Right lung (tissue), 5 donors: Measurements from ENCODE around the gene GZMM. TPM values are rescaled to one million over a fixed set of nuclear protein-coding genes. Genes with fewer than 3 reads are reported as not detected.
"Not testable (repeated sequence)": the region's sequence is repeated elsewhere in the genome, so short reads cannot be mapped to it uniquely, and the experiment has no call there.

ENCODE experiments used
- DNase-seq, 2 donors: peaks; one replicate each; pipeline ENCODE4 v3.0.0-alpha.2; 2013
- polyA plus RNA-seq, 5 donors: library from polyadenylated mRNA; unstranded; fragments of 120-200 nt; gene quantifications; one replicate each; pipeline versions ENCODE4 v1.2.1 to v1.2.3, GENCODE V29; 2013; ENCODE audit warnings: inconsistent platforms in 1 of 5, low replicate concordance in 1 of 5; ENCODE audit not compliant: insufficient read length in 5 of 5, insufficient read depth in 1 of 5

Gene GZMM
- polyA plus RNA-seq, 5 donors: 0.32 to 1.1 (median 0.76) TPM

DNA sequence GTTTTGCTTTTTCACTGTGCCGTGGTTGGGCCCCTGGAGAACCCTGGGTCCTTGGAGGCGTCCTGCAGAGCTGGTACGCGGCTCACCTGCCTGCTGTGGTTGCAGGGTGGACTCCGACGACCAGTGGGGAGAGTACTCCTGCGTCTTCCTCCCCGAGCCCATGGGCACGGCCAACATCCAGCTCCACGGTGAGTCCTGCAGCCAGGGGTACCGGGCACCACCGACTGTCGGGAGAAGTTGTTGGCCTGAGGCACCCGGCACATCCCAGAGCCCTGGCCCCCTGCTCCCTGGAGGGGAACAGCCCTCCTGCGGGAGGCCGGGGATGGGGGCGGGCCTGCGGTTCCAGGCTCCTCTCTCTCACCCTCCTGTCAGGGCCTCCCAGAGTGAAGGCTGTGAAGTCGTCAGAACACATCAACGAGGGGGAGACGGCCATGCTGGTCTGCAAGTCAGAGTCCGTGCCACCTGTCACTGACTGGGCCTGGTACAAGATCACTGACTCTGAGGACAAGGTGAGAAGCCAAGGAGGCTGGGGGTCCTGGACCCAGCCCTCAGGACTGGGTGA is 36.5 kb downstream of the GZMM start:
- no peak for DNase-seq

DNA sequence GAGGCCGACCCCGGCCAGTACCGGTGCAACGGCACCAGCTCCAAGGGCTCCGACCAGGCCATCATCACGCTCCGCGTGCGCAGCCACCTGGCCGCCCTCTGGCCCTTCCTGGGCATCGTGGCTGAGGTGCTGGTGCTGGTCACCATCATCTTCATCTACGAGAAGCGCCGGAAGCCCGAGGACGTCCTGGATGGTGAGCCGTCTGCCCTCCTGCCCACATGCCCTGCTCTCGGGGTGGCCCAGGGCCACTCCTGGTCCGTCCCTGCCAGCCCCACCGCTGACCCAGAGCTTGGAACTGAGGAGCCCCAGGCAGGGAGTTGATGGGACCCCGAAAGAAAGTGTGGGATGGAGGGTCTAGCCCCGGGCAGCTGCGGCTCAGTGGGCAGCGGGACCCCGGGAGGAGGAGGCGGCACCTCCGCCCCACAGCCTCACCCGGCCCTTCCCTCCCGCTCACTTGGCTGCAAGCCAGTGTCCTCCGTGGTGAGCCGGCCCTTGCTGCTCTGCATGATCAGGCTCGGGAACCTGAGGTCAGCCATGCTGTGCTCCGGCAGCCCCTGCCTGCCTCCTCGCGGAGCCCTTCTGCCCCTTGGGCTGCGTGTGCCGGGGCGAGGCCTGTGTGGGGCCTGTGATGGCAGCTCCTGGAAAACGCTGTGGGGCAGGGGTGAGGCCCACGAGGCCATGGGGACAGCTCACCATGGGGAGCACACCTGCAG is 37.7 kb downstream of the GZMM start:
- DNase-seq: no peak

DNA sequence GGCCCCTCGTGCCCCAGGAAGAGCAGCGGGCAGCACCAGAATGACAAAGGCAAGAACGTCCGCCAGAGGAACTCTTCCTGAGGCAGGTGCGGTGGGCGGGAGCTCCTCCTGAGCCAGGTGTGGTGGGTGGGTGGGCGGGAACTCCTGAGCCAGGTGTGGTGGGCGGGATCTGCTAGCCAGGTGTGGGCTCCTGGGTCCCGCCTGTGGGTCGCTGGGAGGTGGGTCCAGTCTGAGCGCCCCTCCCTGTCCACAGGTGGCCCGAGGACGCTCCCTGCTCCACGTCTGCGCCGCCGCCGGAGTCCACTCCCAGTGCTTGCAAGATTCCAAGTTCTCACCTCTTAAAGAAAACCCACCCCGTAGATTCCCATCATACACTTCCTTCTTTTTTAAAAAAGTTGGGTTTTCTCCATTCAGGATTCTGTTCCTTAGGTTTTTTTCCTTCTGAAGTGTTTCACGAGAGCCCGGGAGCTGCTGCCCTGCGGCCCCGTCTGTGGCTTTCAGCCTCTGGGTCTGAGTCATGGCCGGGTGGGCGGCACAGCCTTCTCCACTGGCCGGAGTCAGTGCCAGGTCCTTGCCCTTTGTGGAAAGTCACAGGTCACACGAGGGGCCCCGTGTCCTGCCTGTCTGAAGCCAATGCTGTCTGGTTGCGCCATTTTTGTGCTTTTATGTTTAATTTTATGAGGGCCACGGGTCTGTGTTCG is 38.8 kb downstream of the GZMM start:
- DNase-seq: no peak

DNA sequence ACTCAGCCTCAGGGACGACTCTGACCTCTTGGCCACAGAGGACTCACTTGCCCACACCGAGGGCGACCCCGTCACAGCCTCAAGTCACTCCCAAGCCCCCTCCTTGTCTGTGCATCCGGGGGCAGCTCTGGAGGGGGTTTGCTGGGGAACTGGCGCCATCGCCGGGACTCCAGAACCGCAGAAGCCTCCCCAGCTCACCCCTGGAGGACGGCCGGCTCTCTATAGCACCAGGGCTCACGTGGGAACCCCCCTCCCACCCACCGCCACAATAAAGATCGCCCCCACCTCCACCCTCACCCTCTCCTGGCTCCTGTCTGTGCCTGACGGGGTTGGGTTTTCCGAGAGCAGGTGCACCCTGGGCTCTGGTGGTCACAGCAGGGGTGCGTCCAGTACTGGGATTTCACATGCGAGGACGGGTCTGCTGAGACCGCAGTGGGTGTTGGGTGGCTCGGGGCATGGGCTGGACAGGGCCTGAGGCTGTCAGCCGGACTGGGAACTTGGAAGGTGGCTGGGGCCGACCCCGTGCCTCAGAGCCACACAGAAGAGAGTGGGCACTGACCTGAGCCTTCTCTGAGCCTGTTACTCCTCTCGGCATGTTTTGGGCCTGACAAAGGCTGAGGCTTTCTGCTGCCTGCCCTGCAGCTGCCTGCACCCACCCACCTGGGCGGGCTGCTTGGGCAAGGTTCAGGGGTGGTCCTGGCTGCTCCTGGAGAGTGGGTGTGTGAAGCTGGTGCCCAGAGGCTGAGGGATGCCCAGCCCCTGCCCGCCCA is 39.5 kb downstream of the GZMM start:
- no peak for DNase-seq

DNA sequence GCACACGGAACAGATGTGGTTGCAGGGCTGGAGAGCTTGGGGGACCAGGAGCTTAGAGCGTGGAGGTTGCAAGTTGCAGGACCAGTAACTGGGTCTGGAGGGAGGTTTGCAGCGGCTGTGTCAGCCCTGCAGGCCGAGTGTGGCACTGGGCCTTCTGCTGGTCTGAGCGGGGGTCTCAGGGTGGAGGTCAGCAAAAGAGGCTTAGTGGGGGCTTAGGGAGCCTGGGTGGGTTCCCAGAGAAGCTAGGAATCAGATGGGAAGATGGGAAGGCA is 40.1 kb downstream of the GZMM start:
- DNase-seq: no peak

DNA sequence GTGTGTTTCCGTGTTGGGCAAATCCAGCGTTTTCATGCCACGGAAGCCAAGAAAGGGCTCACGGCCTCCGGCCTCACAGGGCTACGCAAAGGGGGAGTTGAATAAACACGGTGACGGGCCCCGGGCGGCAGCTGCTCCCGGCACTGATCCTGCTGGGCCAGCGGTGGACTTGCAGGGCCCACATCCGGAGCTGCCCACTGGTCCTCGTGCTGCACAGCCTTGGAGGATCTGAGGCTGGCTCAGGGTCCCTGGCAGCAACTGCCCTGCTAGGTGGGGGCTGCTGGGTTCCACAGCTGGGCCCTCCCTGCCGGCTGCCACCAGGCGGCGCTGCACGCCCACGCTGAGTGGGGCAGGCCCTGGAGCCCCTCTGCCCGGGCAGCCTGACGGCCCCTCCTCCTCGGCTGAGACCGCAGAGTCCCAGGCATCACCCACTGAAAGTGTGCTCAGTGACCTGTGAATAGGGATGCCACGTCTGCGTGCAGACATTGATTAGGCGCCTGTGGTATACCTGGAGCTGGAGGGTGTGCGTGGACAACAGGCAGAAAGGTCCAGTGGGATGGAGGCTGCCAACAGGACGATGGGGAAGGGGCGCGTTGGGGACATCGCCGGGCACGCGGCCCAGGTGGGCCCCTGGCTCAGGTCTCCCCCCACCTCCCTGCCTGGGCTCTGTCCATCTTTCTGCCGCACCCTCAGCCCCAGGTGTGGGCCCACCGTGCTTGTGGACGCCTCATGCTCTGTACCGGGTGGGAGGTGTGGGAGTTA is 40.6 kb downstream of the GZMM start:
- no peak for DNase-seq

DNA sequence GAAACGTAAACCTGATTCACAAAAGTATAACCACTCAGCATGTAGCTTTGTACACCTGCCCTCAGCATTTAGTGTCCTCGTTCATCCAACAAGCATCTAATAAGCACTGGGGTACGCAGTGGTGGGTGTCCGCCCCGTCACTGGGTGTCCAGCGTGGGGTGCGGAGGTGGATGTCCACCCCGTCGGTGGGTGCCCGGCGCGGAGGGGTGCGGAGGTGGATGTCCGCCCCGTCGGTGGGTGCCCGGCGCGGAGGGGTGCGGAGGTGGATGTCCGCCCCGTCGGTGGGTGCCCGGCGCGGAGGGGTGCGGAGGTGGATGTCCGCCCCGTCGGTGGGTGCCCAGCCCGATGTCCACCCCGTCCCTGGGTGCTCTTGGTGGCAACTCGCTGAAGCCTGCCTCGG is 41.3 kb downstream of the GZMM start:
- not testable (repeated sequence) for DNase-seq

DNA sequence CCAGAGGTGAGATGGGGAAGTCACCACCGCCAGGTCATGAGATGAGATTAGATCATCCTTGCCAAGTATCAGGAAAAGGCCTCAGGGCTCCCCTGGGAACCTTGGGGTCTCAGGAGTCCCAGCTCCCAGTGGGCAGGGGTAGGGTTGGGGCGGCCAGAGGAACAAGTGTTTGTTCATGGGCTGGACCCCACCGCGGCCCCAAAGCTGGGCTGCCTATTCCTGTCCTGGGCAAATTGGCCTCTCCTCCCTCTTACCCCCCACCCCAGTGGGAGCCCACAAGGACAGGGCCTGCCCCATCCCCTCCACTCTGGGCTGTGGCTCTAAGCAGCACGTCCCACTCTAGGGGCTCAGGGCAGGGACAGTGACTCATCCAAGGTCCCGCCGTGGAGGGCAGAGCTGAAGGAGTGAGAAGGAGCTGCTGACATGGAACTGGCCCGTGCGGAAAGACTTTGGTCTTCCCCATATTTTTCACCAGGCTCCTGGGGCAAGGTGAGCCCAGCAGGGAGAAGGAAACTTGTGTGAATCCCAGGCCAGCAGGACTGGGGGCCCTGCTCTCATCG is 41.8 kb downstream of the GZMM start:
- no peak for DNase-seq

DNA sequence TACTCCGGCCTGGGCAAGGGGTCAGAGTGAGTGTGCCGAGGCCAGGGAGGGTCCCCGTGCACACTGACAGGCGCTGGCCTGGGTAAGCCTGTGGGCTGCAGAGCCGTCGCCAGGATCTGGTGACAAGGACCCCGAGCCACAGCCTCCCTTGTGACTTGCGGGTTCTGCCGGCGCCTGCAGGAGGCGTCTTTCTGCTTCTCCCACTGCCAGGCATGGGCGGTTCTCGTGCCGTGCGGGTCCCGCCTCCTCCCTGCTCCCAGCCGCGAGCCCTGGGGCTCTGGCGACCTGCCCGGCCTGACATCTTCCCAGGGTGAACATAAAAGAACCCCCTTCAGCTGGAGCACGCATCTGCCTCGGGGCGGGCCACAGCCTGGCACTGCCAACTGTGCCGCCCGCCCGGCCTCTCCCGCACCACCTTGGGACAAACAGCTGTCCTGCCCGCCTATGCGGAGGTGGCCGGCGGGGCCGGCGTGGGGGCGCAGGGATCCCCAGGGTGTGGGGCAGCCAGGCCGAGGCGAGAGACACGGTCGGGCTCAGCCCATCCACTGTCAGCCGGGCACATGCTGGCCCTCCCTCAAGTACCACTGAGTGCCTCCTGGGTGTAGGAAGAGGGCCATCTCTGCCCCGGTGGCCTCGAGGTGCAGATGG is 44.4 kb downstream of the GZMM start:
- no peak for DNase-seq

DNA sequence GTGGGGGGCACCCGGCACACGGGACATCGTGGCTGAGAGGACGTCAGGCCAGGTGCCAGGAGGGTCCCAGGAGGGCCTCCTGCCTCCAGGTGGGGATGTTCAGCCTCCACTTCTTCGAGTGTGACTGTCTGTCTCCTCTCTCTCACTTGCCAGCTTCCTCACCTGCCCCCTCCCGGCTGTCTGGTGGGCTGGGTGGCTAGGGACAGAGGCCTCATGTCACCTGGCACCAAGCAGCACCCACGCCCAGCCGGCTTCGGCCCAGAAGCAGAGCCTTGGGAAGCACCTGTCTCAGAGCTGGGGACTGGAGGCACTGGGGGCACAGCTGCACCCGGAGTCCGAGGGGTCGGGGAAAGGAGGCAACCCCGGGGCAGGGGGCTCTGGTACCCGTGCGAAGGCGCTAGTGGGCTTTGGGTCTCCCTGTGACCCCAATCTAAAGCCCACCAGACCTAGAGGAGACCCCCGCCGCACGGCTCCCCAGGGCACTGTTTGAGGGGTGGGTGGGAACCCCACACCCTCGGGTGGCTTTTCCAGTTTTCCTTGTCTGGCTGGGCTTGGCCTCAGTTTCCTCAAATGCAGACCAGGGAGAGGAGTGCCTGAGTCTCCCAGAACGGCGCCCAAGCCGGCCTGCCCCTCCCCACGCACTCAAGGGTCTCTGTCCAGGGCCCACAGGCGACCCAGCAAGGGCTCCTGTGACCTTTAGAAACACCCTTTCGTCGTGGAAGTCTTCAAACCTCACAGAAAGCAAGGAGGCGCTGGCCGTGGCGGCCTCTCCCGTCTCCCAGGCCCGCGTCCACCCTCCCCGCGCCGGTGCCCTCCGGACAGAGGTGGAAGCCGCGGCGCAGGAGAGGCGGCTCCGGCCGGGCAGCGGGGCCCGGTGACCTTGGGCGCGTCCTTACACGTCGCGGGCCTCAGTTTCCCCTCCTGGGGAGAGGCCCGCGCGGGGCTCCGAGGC is 45.2 kb downstream of the GZMM start:
- DNase-seq: no peak

DNA sequence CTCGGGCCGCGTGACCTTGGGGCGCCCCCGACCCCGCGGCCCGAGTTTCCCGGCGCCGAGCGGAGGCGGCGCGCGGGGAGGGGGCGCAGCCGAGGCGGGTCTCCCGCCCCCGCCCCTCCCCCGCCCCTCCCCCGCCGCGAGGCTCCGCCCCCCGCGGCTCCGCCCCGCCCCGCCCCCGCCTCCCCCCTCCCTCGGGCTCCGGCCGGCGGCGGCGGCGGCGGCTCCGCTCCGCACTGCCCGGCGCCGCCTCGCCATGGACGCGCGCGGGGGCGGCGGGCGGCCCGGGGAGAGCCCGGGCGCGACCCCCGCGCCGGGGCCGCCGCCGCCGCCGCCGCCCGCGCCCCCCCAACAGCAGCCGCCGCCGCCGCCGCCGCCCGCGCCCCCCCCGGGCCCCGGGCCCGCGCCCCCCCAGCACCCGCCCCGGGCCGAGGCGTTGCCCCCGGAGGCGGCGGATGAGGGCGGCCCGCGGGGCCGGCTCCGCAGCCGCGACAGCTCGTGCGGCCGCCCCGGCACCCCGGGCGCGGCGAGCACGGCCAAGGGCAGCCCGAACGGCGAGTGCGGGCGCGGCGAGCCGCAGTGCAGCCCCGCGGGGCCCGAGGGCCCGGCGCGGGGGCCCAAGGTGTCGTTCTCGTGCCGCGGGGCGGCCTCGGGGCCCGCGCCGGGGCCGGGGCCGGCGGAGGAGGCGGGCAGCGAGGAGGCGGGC is 46.0 kb downstream of the GZMM start, which contains the start of gene HCN2:
HCN2 (plus strand) TSS at position 189 of the 703 bp plus-strand sequence; CDS start at position 254, 65 bp downstream.
- no peak for DNase-seq

DNA sequence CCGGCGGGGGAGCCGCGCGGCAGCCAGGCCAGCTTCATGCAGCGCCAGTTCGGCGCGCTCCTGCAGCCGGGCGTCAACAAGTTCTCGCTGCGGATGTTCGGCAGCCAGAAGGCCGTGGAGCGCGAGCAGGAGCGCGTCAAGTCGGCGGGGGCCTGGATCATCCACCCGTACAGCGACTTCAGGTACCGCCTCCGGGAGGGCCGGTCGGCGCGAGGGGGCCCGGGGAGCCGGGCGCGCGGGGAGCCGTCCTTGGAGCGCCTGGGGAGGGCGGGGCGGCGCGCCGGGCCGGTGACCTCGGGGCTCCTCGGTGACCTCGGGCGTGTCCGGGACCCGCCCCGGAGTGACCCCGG is 46.5 kb downstream of the GZMM start:
- DNase-seq: no peak

DNA sequence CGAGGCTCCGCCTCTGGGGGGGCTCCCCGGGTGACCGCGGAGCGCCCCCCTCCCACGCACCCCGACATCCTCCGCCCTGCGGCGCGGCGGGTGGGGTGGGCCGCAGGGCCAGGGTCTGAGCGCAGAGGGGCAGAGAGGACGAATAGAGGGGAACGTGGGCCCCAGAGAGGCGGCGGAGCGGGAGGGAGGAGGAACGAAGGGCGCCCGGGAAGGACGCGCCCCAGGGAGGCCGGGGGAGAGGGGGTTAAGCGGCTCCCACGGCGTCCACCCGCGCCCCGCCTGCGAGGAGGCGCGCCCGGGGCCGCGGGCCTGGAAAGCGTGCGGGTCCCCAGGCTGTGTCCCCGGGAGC is 46.9 kb downstream of the GZMM start:
- DNase-seq: no peak

DNA sequence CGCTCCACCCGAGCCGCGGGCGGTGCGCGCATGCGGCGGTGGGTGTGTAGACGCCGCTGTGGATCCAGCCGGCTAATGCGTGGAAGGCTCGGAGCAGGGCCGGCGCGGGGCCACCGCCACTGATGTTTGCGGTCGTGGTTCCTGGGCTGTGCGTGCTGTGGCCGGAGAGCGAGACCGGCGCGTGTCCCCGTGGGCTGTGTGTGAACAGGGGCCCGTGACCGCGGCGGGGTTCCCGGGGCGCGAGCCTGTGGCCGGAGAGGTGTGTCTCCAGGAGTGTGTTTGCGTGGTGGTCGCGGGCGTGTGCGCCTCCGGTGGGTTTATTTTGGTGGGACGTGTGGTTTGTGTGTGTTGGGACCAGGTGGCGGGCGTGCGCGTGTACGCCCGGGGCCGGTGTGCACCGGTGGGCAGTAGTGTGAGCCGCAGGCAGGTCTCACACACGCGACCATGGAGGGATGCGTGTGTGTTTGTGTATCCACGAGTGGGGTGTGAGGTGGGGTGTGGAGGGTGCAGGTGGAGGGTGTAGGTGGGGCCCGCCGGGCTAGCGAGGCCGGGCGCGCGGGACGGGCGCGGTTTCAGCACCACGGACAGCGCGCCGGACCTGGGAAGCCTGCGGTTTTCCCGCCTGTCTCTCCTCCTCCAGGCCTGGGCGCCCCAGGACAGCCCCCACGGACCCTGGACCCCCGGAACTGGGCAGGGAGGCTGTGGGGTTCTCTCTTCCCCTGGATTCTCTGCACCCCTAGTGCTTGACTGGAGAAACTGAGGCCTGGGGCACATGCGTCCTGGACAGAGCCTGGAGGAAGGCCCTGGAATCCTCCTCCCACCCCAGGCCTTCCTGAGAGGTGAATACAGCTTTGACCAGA is 47.5 kb downstream of the GZMM start:
- DNase-seq: no peak

DNA sequence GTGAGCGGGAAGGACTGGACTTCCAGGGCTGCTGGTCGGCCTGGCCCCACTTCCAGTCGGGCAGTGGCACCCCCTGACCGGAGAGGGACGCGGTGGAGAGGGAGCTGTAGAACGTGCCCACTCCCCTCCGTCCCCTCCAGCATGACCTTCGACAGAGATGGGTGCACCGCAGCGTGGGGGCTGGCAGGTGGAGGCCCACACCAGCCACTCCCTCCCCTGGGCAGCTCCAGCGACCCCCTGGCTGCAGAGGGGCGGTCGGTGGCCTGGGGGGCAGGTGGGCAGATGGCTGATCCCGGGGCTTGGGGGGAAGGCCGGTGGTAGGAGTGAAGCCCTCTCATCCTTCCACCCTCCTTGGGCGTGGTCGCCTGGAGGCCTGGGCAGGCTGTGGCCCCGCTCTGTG is 48.2 kb downstream of the GZMM start:
- DNase-seq: no peak

DNA sequence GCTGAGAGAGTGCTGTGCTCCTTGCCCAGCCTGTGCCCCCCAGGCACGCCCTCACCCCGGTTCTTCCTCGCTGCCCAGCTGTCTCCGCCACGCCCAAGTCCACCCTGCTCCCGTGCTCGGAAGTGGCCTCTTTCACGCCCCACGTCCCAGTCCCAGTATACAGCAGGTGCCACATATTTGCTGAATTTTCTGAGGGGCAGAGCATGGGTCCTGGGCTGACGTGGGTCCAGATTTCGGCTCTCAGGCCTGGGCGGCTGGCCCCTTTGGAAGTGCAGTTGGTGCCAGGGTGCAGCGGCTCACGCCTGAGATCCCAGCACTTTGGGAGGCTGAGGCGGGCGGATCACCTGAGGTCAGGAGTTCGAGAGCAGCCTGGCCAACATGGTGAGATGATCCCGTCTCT is 49.2 kb downstream of the GZMM start:
- no peak for DNase-seq

DNA sequence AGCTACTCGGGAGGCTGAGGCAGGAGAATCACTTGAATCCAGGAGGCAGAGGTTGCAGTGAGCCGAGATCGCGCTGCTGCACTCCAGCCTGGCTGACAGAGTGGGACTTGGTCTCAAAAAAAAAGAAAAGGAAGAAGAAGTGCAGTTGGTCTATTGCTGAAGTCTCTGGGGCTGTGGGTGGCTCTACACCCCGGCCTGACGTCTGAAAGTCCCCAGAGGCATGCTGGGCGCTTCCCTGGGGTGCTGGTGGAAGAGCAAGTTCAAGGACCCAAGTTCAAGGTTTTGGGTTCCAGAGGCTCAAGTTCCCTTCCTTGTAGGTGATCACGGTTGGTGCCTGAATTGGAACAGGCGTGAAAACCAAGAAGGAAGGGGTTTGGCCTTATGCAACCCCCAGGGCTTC is 49.7 kb downstream of the GZMM start:
- no peak for DNase-seq

DNA sequence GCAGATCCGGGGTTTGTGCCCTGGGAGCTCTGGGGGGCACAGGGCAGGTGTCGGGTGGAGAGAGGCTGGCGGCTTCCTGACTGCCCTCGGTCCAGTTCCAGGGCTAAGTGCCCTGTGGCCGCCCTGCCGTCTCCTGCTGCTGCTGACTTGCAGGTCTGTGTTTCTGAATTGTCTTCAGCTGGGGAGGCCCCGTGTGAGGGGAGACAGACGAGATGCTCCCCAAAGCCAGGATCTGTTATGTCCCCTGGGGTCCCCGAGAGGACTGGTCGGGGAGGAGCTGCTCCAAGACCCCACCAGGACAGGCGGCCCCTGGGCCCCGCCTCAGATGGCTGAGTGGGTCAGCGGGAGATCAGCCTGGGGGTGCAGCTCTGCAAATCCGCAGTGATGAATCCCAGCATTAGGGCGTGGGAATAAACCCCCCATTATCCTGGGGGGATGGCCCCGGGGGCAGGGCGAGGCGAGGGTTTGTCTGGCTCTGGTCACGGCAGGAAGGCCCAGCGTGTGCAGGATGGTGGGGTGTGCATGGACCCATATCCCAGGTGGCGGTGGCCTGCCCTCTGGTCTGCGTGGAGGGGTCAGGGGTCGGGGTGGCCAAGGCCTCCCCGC is 50.5 kb downstream of the GZMM start:
- DNase-seq: no peak
